Activated T-helper 9 cell treated with anti-CD3 and anti-CD28 coated beads, Interleukin-2, amount 50 U/mL, for 16 hours (primary cell): ENCODE data around the gene ENTPD2.
A peak's percentile ranks its signal among the peaks of the same experiment; 100 is the strongest.
"Not testable (repeated sequence)": the region's sequence is repeated elsewhere in the genome, so short reads cannot be mapped to it uniquely, and the experiment has no call there.

Experiments
- DNase-seq: peaks from one replicate; pipeline ENCODE4 v3.0.0-alpha.2; 2020; ENCODE audit warnings: low read depth

Gene ENTPD2

GRCh38 chr9:137064027-137064879 is 10.4 kb upstream of the ENTPD2 start:
- peak; percentile 53 for DNase-seq

DNA sequence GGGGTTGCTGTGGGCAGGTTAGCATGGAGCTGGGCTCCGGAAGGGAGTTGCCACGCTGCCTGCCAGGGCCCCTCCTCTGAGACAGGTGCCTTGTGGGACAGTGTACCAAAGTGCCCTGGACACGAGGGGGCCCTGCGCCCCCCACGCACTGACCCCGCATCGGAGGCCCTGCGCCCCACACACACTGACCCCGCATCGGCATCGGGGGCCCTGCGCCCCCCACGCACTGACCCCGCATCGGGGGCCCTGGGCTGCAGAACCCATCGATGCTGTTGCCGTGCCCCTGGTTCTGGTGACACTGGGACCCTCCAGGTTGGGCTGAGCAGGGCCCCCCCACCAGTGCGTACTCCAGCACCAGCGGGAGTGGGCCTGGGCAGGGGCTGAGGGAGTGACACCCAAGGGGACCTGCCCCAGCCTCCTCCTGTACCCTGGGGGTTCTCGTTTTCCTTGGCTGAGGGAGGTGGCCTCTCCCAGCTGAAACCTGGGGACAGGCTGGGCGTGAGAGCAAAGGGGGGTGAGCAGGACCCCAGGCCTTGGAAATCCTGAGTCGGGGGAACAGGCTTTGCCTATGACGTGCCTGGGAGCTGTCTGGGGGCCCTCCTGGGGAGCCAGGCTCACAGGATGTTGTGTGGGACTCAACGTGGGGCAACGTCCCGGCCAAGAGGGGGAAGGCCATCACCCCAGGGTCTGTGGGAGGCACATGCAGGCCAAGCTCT is 9.6 kb upstream of the ENTPD2 start:
- DNase-seq, result no peak

DNA sequence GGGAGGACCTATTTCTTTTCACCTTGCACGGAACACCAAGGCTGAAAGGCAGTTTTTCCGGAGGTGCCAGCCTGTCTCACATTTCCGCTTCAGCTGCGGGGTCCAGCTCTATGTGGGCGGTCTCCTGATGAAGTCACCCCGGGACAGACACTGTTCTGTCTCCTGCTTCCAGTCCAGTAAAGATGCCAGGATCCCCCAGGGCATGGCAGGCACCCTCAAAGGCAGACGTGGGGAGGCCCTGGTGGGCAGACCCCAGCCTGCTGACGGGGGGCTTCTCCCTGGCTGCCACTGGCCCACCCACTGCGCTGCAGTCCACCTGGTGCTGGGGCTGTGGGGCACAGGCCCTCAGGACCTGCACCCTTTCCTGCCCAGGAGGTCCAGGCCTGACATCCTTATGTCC is 8.9 kb upstream of the ENTPD2 start:
- not testable (repeated sequence) for DNase-seq

DNA sequence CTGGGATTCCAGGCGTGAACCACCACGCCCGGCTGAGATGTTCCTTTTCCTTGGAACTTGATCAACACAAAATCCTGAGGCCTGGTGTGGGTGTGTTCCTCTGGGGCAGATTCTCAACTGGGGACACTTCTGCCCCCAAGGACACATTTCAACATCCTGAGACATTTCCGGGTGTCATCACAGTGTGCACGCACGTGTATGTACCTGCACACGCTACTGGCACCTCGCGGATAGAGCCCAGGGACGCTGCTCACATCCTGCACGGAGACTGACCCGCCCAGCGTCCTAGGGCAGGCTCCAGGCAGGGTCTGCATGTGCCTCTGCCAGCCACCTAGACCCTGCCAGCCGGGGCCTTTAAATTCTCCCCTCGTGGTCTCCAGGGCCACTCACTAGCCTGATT is 8.5 kb upstream of the ENTPD2 start:
- DNase-seq, result no peak

DNA sequence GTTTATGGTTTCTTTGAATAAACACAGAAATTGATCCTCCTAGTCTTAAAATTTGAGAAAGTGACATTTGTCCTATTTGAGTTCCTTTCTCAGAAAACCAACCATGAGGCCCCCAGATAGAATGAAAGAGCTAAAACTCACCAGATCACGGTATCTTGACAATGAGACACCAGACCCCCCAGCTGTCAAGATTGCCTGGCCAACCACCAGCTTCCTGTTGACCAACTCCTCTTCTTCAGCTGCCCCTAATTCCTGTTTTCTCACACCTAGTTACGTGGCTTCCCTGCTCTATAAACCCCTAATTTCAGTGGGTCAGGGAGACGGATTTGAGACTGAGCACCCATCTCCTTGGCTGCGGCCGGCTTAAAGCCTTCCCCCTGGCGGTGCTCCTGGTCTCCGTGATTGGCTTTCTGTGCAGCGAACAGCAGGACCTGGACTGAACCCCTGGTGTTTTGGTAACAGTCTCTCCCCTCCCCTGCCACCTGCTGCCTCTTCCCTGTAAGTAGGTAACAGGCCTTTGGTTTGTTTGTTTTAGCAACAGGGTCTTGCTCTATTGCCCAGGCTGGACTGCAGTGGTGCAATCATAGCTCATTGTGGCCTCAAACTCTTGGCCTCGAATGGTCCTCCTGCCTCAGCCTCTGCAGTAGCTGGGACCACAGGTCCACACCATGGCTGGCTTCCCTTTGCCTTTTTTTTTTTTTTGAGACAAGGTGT is 4.8 kb upstream of the ENTPD2 start:
- no peak for DNase-seq

DNA sequence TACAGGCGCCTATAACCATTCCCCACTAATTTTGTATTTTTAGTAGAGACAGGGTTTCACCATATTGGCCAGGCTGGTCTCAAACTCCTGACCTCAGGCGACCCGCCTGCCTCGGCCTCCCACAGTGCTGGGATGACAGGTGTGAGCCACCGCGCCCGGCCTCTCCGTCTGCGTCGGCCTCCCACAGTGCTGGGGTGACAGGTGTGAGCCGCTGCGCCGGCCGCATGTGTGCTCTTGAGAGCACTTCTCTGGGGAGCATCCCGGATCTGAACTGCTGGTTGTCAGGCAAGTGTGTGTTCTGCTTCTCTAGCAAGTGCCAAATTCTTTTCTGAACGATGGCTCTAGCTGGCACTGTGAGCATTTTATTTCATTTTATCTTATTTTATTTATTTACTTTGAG is 3.7 kb upstream of the ENTPD2 start:
- DNase-seq, result no peak

GRCh38 chr9:137056739-137057415 is 3.0 kb upstream of the ENTPD2 start:
- no peak for DNase-seq

DNA sequence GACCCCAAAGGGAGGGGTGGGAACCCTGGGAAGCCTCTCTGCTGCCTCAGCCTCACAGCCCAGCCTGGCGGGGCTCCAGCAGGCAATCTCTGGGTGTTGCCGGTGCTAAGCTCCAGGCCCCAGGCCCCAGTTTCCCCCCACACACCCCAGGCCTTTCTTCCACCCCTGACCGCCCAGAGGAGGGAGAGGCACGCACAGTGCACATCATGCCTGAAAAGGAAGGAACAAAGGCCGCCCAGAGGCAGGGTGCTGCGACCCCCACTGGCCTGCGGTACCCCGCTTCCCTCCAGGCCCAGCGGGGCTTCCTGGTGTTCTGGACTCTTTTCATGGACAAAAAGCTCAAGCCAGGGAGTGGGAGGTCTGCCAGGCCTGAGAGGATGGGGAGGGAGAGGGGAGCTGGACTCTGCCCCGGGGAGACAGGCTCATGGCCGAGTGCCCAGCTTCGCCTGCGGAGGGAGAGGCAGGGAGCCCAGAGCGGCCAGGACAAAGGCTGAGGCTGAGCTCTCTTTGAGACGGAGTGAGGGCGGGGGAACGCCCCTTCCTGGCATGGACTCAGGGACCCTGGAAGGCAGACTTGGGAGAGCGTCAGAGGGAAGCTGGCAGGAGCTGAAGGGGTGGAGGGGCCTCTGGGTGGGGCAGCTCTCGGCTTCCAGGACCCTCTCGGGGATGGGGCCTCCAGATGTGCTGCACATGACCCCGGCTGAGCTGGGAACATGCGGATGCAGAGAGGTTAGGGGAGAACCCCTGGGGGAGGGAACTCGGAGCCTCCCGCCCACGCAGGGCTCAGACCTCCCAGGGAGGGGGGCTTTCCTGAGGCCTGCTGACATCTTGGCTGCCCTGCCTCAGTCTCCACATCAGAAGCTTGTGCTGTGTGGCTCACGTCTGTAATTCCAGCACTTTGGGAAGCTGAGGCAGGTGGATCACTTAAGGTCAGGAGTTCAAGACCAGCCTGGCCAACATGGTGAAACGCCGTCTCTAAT is 1.8 kb upstream of the ENTPD2 start:
- no peak for DNase-seq

DNA sequence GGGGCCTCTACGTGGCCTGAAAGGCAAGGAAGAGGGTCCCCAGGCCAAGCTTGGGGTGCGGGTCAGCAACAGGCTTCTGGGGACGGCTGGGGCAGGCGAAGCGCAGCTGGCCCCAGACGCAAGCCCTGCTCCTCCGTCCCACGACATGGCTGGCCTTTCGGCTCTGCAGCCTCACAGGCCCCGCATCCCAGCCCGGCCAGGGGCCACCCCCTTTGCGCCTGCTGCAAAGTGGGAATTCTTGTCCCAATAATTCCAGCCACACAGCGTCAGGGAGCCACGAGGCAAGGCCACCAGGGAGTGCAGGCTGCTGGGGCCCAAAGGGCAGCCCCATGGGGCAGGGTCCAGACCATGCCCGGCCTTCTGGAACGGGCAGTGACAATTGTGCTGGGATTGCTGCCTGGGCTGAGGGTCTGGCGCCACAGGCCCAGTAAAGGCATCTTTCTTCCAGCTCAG is 1.1 kb upstream of the ENTPD2 start:
- DNase-seq, result no peak

DNA sequence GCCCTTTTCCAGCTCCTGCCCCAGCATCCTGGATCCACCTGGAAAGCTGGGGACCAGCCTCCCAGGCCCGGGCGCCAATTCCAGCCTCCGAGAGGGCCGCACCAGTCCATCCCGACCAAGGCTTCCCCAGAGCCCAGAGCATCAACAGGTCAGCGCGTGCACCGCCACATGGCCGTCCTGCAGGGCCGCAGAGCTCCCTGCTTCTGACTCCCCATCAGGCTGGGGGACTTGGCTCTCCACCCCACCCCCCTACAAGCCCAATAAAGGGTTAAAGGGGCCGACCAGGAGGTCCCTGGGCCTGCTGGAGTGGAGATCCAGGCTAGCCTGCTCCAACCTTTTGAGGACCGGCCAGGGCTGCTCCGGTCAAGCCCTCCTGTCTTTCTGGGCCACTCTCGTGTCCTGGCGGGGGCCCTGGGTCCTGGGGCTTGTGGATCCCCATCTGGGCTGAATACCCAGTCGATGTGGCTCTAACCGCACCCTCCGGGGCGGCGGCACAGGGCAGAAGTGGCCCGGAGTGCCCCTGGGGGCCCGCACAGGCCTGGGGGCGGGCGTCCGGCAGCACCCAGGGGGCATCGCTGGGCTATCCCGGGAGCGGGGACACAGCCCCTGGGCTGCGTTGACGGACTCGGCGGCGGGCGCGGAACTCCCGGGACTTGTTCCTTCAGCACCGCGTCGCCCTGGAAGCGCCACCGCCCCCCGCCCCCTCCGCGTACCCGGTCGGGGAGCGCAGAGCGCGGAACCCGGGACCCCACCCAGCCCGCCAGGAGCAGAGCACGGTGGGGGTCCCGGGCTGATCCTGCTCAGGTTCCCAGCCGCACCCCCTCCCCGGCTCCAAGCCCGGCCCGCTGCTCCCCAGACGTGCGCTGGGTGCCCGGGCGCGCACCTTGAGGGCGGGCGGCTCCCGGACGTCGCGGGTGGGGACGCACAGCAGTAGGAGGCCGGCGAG is 590 bp downstream of the ENTPD2 start:
- no peak for DNase-seq

- no peak for DNase-seq
Observed at GRCh38 chr9:137052293-137052692, 1.6 kb downstream of the ENTPD2 start.

DNA sequence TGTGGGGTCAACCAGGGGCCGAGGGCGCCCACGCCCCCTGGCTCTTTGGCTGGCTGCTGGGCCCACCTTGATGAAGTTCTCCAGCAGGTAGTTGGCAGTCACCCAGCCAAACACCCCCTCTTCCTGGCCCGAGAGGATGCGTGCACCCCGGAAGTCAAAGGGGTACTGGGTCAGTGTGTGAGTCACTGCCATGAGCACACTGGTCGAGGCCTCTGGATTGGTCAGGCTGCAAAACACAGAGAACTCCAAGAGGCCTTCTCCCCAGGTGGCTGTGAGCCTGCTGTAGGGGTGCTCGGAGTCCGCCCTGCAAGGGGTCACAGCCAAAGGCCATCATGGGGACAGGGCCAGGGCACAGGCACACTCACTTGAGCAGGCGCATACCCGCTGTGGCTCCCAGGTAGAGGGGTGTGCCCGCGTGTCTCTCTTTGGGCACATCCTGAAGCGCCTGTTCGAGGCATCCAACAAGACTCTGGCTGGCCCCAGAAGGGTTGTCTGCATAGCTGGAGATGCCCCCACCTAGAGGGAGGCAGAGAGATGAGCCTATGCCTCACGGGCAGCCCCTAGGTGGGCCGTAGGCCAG is 2.6 kb downstream of the ENTPD2 start:
- DNase-seq, result no peak

DNA sequence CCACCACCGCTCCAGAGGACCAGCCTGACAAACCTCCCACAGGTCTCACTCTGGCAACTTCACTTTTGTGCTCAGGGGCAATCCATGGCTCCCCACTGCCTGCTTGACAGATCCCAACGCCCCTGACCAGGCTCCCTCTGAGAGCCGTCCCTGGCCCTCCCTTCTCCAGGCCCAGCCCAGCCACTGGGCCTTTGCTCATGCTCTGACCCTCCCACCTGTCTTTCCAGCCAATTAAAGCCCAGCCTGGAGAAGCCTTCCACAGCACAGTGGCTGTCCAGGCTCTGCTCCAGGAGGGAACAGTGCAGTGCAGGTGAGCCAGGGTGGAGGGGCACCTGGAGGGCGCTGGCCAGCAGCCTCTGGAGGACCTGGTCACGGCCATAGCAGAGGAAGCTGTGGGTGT is 3.3 kb downstream of the ENTPD2 start:
- DNase-seq, result no peak

DNA sequence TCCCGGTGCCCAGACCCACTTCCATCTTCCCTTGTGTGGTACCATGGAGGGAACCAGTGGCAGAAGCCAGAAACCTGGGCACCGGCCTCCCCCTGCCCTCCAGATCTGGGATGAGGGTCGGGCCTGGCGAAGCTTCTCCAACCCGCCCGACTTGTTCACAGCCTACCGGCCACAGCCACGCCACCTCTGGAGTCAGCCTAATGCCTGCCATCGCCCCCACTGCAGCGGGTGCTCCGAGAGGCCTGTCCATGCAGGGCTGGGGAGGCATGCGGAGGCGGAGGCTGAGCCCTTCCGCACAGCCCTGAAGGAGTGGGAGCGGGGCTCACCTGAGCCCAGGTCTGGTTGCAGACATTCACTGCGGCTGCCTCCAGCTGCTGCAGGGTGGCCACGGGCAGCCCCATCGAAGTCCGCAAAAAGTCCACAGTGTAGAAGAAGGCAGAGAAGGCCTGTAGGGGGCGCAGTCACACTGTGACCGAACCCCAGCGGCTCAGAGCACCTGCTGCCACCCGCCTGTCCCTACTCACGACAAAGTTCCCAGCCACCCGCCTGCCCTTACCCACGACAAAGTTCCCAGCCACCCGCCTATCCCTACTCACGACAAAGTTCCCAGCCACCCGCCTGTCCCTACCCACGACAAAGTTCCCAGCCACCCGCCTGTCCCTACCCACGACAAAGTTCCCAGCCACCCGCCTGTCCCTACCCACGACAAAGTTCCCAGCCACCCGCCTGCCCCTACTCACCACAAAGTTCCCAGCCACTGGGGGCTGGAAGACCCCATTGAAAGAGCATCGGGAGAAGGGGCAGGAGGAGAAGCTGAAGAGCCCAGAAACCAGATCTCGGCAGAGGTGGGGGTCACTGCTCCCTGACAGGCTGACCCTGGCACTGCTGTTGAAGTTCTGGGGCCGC is 4.1 kb downstream of the ENTPD2 start:
- DNase-seq, result peak; percentile 36

DNA sequence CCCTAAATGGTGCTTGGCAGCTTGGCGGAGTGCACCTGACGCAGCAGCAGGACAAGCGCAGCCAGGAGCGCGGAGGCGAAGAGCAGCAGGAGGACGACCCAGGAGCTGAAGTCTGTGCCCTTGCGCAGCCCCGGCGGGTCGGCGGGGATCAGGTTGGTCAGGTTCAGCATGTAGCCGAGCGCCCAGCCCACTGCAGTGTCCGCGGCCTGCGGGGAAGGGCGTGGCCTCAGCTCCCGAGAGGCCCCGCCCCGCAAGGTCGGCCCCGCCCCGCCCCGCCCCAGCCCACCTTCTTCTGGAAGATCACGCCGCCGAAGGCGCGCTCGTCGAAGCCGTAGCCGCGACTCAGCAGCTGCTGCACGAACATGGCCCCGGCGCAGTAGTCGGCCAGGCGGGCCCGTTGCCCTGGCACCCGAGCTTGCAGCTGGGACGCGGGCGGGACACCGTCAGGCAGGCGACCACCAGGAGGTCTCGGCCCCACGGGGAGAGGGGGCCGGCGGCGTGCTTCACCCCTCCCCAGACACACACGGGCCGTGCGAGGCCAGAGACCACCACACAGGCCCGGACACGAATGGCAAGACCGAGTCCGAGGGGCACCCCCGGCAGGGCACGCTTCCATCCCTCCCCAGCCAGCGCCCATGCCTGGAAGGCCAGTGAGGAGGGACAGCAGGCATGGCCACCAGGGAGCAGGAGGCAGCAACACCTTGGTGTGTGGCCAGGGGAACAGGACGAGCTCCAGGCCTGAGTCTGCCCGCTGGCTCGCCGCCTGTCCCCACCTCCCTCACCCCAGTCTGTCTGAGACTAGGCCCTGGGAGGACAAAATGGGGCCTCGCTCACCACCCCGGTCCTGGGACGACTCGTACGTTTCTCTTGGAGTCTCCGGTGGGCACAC is 5.0 kb downstream of the ENTPD2 start:
- DNase-seq, result no peak

DNA sequence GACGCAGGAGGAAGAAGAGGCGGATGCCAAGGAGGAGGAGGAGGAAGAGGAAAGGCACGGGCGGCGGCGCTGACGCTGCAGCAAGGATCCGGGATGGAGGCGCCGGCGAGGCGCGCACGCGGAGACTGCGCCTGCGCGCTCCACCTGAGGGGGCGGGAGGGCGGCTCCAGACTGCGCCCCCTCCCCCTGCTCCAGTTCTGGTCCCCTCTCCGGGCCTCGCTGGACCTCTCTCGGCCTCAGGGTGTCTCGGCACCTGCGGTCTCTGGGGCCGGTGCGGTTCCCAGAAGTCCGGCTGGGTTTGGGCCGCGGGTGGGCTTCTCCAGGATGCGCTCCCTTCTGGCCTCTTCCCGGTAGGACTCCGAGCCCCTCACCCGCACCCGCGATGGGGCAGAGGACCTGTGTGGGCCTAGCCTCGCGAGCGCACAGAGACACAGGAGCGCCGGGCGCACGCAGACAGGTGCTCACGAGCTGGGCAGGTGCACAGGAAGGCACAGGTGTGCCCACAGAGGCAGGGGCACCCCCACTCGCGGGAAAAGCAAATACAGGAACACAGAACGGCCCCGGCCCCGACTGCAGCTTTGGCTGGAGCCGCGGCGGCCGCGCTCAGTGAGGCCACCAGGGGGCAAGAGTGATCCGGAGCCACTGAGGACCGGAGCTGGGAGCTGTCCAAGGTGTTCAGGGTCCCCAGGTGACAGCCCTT is 7.6 kb downstream of the ENTPD2 start, which contains the start of gene NPDC1:
Gene NPDC1 (minus strand): TSS at position 90 of the 700 bp plus-strand sequence. CDS start 188 bp downstream, outside the sequence.
- DNase-seq, result peak; percentile 72
